ENCODE results near the gene SAPCD1.
"Not testable (repeated sequence)": the region's sequence is repeated elsewhere in the genome, so short reads cannot be mapped to it uniquely, and the experiment has no call there.

SAPCD1 gene

DNA sequence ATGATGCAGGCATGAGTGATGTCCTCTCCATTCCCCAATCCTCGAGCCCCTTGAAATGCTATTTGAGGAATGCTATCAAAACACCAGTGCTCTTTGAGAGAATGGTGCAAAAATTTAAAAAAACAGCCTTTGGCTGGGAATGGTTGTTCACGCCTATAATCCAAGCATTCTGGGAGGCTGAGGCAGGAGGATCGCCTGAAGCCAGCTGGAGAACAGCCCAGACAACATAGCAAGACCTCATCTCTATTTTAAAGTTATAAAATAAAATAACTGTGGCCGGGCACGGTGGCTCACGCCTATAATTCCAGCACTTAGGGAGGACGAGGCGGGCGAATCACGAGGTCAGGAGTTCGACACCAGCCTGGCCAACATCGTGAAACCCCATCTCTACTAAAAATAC lies 37.3 kb downstream of the SAPCD1 start:
- Histone ChIP-seq H3K27ac (ENCODE audit: low read length) (no peak overlapping the region), H3K36me3 (ENCODE audit: control insufficient read depth, low read depth, low read length) (peaks cover 16% of the 10 kb centered on the region), H3K4me3 (ENCODE audit: low read length) (no peak overlapping the region), H3K9ac (ENCODE audit: low read length) (no peak overlapping the region), H3K27me3 (ENCODE audit: control insufficient read depth, insufficient read depth, low read length) (no peaks in the 10 kb centered on the region), H3K9me3 (ENCODE audit: control insufficient read depth, low read depth, low read length) (no peaks in the 10 kb centered on the region), H3K4me1 (ENCODE audit: control insufficient read depth, low read depth, low read length) (no peaks in the 10 kb centered on the region)

DNA sequence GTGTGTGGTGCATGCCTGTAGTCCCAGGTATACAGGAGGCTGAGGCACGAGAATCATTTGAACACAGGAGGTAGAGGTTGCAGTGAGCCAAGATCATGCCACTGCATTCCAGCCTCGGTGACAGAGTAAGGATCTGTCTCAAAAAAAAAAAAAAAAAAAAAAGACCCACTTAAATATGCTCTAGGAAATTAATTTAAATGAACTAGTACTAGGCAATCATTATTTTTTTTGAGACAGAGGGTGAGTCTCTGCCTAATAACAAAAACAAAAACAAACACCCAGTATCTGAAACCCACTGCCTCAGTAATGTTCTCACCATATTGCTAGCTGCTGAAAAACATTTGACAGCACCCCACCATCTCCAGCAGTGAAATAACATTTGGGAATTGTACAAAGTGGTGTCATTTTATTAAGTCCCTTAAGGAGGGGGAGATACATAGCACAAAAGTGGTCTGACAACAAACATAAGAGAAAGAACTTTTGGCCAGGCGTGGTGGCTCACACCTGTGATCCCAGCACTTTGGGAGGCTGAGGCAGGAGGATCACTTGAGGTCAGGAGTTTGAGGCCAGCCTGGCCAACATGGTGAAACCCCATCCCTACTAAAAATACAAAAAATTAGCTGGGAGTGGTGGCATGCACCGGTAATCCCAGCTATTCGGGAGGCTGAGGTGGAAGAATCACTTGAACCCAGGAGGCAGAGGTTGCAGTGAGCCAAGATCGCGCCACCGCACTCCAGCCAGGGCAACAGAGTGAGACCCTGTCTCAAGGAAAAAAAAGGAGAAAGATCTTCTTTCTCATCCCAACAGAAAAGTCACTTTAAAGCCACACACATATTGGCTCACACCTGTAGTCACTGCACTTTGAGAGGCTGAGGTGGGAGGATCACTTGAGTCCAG lies 38.8 kb downstream of the SAPCD1 start:
- H3K9me3 ChIP-seq (ENCODE audit: control insufficient read depth, low read depth, low read length); H3K27ac ChIP-seq (ENCODE audit: low read length); H3K4me1 ChIP-seq (ENCODE audit: control insufficient read depth, low read depth, low read length); H3K9ac ChIP-seq (ENCODE audit: low read length); H3K4me3 ChIP-seq (ENCODE audit: low read length); H3K27me3 ChIP-seq (ENCODE audit: control insufficient read depth, insufficient read depth, low read length): not testable (repeated sequence)
- peaks cover 16% of the 10 kb centered on the region for H3K36me3 ChIP-seq (ENCODE audit: control insufficient read depth, low read depth, low read length)

DNA sequence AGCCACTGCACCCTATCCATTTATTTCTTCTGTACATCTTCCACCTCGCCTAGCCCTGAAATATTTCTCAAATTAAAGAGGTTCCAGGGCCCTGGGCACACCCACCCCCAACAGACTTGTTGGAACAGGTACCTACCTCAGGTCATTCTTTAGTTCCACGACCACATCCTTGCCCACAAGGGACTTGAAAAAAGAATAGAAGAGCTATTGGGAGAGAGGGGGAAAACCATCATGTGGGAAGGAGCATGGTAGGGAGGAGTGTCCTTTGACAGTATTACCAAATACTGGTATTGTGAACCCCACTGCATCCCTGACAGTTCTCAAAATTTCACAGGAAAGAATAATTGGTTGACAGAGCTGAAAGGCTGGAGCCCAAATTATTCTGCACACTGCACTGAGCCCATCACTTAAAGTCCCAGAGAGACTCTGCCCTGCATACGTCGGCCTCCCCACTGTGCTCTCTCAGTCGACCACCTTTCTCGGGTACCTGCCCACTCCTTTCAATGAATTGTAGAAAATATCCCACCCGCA lies 43.5 kb downstream of the SAPCD1 start:
- H3K27me3 ChIP-seq (ENCODE audit: control insufficient read depth, insufficient read depth, low read length): no peaks in the 10 kb centered on the region
- peaks cover 9% of the 10 kb centered on the region for H3K36me3 ChIP-seq (ENCODE audit: control insufficient read depth, low read depth, low read length)
- H3K27ac ChIP-seq (ENCODE audit: low read length): peak overlapping the region; percentile 94
- peaks cover 4% of the 10 kb centered on the region for H3K4me1 ChIP-seq (ENCODE audit: control insufficient read depth, low read depth, low read length)
- H3K9me3 ChIP-seq (ENCODE audit: control insufficient read depth, low read depth, low read length): no peaks in the 10 kb centered on the region
- H3K9ac ChIP-seq (ENCODE audit: low read length): peak overlapping the region; percentile 98
- H3K4me3 ChIP-seq (ENCODE audit: low read length): peak overlapping the region; percentile 98

DNA sequence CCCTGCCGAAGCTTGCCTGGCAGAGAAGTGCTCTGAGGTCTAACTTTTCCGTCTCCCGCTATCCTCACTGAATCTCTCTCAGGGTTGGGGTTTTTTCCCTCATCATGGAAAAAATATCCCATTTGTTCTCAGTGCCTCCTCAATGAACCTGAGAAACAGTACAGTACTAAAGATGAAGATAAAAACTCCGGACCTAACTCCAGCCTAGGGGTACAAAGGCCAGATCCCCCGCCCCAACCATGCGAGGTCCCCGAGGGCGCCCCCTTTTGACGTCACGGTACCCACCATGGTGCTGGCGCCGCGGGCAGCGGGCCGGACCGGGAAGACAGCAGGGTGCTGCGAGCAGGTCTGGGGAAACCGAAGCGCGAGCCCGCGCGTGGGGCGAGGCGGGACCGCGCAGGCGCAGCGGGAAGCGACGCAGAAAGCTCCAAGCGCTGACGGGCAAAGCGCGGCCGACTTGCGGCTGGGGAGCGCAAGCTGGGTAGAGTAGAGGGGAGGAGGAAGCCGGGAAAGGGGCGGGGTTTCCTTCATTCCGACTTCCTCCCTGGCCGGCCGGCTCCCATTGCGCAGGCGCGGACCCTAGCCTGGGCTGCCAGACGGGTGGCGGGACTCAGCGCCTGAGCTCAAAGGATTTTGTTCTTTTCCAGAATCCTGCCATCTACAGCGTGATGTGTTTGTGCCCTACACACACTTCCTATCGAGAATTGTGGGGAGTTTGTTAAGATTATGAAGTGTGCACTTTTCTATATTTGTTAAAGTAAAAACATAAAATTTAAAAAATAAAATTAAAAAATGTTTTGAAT lies 44.2 kb downstream of the SAPCD1 start, which contains the start of gene LSM2:
Gene LSM2, minus strand, starts transcription at position 497 of the 803 bp plus-strand sequence. Its CDS starts 209 bp downstream, at position 288.
- Histone ChIP-seq H3K9me3 (ENCODE audit: control insufficient read depth, low read depth, low read length) (no peaks in the 10 kb centered on the region), H3K4me3 (ENCODE audit: low read length) (peak within 1 kb of the TSS; percentile 98), H3K4me1 (ENCODE audit: control insufficient read depth, low read depth, low read length) (peaks cover 4% of the 10 kb centered on the region), H3K27me3 (ENCODE audit: control insufficient read depth, insufficient read depth, low read length) (no peaks in the 10 kb centered on the region), H3K9ac (ENCODE audit: low read length) (peak within 1 kb of the TSS; percentile 98), H3K27ac (ENCODE audit: low read length) (peak within 1 kb of the TSS; percentile 94), H3K36me3 (ENCODE audit: control insufficient read depth, low read depth, low read length) (peaks cover 6% of the 10 kb centered on the region)

DNA sequence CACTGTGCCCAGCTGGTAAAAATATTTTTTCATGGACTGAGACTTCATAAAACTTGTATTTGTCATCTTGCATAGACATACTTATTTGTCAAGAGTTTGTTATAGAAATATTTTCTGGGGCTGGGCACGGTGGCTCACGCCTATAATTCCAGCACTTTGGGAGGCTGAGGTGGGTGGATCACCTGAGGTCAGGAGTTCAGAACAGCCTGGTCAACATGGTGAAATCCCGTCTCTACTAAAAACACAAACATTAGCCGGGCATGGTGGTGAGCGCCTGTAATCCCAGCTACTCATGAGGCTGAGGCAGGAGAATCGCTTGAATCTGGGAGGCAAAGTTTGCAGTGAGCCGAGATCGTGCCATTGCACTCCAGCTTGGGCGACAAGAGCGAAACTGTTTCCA lies 46.1 kb downstream of the SAPCD1 start:
- H3K9me3 ChIP-seq (ENCODE audit: control insufficient read depth, low read depth, low read length); H3K36me3 ChIP-seq (ENCODE audit: control insufficient read depth, low read depth, low read length); H3K9ac ChIP-seq (ENCODE audit: low read length); H3K4me3 ChIP-seq (ENCODE audit: low read length); H3K4me1 ChIP-seq (ENCODE audit: control insufficient read depth, low read depth, low read length); H3K27ac ChIP-seq (ENCODE audit: low read length); H3K27me3 ChIP-seq (ENCODE audit: control insufficient read depth, insufficient read depth, low read length): not testable (repeated sequence)

DNA sequence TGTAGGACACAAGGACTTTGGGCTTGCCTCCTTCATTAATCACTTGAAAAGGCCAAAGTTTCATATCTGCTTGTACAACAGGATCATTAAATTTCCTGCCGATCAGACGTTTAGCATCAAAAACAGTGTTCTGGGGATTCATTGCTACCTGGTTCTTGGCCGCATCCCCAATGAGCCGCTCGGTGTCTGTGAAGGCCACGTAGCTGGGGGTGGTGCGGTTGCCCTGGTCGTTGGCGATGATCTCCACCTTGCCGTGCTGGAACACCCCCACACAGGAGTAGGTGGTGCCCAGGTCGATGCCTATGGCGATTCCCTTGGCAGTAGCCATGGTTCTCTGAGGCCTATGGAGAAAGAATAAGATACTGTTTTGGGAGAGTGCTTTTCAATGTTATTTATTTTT lies 49.2 kb downstream of the SAPCD1 start:
- Histone ChIP-seq H3K4me1 (ENCODE audit: control insufficient read depth, low read depth, low read length) (peaks cover 5% of the 10 kb centered on the region), H3K4me3 (ENCODE audit: low read length) (no peak overlapping the region), H3K27me3 (ENCODE audit: control insufficient read depth, insufficient read depth, low read length) (no peaks in the 10 kb centered on the region), H3K9me3 (ENCODE audit: control insufficient read depth, low read depth, low read length) (no peaks in the 10 kb centered on the region), H3K9ac (ENCODE audit: low read length) (no peak overlapping the region), H3K36me3 (ENCODE audit: control insufficient read depth, low read depth, low read length) (no peaks in the 10 kb centered on the region), H3K27ac (ENCODE audit: low read length) (no peak overlapping the region)

DNA sequence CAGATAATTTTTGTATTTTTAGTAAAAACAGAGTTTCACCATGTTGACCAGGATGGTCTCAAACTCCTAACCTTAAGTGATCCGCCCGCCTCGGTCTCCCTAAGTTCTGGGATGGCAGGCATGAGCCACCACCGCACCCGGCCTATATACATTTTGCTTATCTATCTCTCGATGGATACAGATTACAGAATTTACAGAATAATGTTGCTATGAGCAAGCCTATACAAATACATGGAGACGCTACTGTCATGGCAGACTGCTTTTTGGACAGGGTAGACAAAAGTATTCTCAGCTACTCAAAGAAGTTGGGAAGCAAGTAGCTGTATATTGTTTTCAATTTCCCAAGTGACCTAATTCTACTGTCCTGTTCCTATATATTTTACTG lies 51.0 kb downstream of the SAPCD1 start:
- Histone ChIP-seq H3K4me1 (ENCODE audit: control insufficient read depth, low read depth, low read length) (peaks cover 9% of the 10 kb centered on the region), H3K27ac (ENCODE audit: low read length) (no peak overlapping the region), H3K9ac (ENCODE audit: low read length) (no peak overlapping the region), H3K36me3 (ENCODE audit: control insufficient read depth, low read depth, low read length) (no peaks in the 10 kb centered on the region), H3K4me3 (ENCODE audit: low read length) (peak overlapping the region; percentile 58), H3K9me3 (ENCODE audit: control insufficient read depth, low read depth, low read length) (no peaks in the 10 kb centered on the region), H3K27me3 (ENCODE audit: control insufficient read depth, insufficient read depth, low read length) (no peaks in the 10 kb centered on the region)

Data from iPS-18a (cell line).